KBM-7 (cell line): ENCODE results near the gene CNP.

Source experiments
- DNase-seq: peaks from one replicate; pipeline ENCODE4 v3.0.0-alpha.2; 2015
- in situ Hi-C: fragments of 300-500 bp; cut with MboI; formaldehyde crosslinking; loops from 2 replicates; pipeline ENCODE4 v1.14.3; 2020; ENCODE audit warnings: low sequenced_read_pairs, low pct_unique_long_range_greater_than_20kb, mixed read lengths

Gene CNP

DNA sequence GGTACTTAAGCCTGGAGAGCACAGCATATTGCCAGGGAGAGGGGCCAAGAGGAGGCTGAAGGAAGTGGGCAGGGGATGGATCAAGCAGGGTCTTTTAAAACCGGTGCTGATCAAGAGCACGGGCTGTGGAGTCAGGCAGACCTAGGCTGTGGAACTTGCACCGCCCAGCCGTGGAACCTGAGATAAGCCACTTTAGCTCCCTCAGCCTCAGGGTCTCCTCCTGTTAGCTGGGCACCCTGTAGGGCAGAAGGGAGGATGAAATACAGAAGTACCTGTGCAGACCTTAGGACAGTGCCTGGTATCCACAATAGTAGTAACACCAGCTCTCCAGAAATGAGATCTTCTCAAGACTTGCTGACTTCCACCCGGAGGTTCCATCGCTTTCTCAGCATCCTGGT lies 26.9 kb upstream of the CNP start:
- DNase-seq, result no peak
- in situ Hi-C loops, result no loop called here

- no peak for DNase-seq
- in situ Hi-C loops, result no loop called here
Measured at GRCh38 chr17:41941168-41941567, 25.4 kb upstream of the CNP start.

DNA sequence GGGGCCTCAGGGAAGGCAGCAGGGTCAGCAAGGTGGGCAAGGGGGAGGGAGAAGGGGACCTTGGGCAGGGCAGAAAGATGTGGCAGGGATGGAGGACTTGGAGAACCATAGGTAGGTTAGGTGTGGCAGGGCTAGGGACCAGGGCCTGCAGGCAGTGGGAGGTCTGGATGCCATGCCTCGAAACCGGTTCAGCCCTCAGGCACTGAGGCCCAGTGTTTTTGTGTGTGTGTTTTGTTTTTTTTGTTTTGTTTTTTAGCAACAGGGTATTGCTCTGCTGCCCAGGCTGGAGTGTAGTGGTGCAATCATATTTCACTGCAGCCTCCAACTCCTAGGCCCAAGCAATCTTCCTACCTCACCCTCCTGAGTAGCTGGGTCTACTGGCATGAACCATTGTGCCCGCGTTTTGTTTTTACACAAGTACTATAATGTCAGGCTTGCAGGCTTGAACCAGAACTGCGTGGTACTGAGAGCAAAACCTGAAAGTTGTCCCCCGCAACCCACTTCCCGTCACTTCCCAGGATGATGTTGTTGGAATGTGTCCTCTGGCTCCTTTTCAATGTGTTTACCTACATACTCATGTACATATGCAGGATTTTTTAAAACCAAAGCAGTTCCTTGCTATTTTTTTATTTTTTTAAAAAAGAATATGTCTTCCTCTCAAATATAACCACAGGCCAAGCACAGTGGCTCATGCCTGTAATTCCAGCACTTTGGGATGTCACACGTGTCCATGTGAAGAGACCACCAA lies 23.8 kb upstream of the CNP start:
- no peak for DNase-seq
- in situ Hi-C loops, result no loop called here

GRCh38 chr17:41943492-41943891 lies 23.1 kb upstream of the CNP start:
- in situ Hi-C loops, result no loop called here
- DNase-seq, result no peak

- DNase-seq, result no peak
- in situ Hi-C loops, result no loop called here
Measured at GRCh38 chr17:41944943-41945342, 21.7 kb upstream of the CNP start.

GRCh38 chr17:41948762-41949460 lies 17.7 kb upstream of the CNP start:
- in situ Hi-C loops, result no loop called here

GRCh38 chr17:41956522-41956921 lies 10.1 kb upstream of the CNP start:
- in situ Hi-C loops, result no loop called here
- DNase-seq, result no peak

More at GRCh38 chr17:41948762-41949460, 17.7 kb upstream of the CNP start:
- no peak for DNase-seq

DNA sequence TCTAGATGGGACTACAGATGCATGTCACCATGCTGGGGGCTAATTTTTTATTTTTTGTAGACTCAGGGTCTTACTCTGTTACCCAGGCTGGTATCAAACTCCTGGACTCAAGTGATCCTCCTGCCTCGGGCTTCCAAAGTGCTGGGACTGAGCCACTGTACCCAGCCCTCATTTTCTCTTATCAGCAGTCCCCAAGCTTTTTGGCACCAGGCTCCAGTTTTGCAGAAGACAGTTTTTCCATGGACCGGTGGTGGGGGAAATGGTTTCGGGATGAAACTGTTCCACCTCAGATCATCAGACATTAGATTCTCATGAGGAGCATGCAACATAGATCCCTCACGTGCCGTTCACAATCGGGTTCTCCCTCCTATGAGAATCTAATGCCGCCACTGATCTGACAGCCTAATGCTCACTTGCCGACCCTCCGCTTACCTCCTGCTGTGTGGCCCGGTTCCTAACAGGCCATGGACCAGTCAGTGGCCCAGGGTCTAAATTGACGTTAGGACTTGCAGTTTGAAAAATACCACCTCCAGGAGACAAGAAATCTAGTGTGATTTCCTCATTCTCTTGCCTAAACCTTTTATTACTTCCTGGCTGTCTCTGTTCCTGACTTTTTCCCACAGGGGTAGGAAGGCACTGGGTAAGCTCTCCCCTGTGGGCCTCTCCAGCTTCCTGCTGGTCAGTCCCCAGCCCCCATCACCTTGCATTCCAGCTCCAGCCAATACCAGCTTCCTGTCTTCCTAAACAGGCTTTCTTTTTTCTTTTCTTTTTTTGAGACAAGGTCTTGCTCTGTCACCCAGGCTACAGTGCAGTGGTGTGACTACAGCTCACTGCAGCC lies 9.3 kb upstream of the CNP start:
- DNase-seq, result peak; percentile 54
- in situ Hi-C loops, result no loop called here

DNA sequence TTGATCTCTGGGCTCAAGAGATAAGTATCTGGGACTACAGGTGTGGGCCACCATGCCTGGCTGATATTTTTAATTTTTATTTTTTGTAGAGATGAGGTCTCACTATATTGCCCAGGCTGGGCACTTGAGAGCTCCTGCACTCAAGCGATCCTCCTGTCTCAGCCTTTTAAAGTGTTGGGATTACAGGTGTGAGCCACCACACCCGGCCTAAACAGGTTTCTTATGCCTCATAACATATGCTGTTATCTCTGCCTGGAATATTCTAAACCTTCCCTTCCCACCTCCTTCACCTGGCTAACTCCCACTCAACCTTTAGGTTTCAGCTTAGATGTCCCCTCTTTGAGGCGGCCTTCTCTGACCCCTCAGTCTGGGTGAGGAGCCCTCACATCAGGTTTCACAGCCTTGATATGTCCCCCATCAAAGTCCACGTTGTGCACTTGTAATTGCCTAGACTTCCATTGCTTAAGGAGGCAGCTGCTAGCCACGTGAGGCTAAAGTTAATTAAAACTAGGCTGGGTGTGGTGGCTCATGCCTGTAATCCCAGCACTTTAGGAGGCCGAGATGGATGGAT lies 8.6 kb upstream of the CNP start:
- no peak for DNase-seq
- in situ Hi-C loops, result no loop called here

- in situ Hi-C loops, result no loop called here
- no peak for DNase-seq
Measured at GRCh38 chr17:41959030-41959335, 7.6 kb upstream of the CNP start.

DNA sequence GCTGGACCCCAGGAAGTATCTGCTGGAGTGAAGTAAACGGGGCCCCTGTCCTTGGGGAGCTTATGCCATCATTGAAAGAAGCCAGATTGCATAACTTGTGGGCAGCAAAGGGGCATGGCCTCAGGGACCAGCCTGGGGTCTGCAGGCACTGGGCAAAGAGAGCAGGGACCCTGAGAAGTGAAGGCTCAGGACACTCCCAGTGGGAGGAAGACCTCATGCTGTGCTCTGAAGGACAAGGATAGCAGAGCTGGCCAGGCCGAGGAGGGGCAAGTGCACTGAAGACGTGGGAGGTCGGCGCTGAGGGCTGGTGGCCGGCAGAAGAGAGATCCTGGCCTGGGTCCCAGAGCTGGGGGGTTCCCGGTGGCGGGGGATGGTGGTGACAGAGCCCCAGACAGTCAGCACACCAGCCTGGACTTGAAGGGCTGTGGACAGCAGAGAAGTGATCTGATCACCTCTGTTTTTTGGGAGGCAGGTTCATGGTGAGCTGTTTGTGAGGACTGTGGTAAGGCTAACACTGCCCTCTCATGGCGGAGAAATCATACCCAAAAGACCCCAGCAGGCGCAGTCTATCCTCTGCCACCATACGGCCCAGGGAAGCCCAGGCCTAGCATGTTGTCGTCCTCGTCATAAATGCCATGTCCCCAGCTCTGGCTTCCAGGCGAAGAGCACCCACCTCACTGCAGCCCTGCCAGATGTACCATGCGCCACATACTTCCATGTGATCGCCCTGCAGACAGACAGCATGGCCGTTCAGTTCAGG lies 7.1 kb upstream of the CNP start:
- in situ Hi-C loops, result no loop called here

GRCh38 chr17:41962111-41962510 lies 4.5 kb upstream of the CNP start:
- in situ Hi-C loops, result no loop called here

More for the DNA sequence above, 7.1 kb upstream of the CNP start:
- peak; percentile 91 for DNase-seq

GRCh38 chr17:41962768-41963434 lies 3.7 kb upstream of the CNP start:
- peak; percentile 79 for DNase-seq
- in situ Hi-C loops, result no loop called here

More at GRCh38 chr17:41962111-41962510, 4.5 kb upstream of the CNP start:
- no peak for DNase-seq

DNA sequence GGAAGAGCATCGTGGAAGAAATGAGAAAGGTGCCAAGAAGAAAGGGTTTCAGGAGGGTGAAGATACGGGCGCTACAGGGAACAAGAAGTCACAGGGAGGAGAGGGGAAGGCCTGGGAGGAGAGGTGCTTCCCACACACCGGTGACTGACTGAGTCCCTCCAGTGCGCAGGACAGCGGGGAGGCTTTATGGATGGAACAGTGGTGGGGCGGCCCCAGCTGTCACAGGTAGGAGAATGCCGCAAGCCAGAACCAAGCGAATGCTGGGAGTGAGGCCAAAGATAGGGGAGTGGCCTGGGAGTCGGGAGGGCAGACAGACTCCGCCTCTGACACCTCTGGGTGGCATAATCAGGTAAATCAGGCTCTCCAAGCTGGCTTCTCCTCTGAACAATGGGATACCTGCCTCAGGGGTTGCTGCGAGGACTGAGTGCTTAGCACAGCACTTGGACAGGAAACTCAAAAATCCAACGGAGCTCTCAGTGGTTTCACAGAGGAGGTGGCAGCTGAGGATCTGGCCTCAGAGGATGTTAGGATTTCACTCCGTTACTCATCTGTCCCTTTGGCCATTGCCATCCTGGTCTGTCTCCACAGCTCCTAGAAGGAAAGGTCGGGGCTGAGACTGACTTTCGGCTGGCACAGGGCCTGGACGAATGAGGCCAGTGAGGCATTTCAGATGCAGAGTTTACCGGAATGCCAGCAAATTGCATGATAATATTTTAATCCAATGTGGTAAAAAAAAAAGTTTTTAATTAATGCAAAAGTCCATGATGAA lies 717 bp upstream of the CNP start:
- peak; percentile 24 for DNase-seq
- in situ Hi-C loops, result no loop called here

GRCh38 chr17:41967141-41967920 lies 736 bp downstream of the CNP start:
- in situ Hi-C loops, result no loop called here

GRCh38 chr17:41967921-41968578 lies 1.5 kb downstream of the CNP start:
- in situ Hi-C loops, result no loop called here
- no peak for DNase-seq

More at GRCh38 chr17:41967141-41967920, 736 bp downstream of the CNP start:
- DNase-seq, result no peak

- DNase-seq, result no peak
- in situ Hi-C loops, result no loop called here
Measured at GRCh38 chr17:41968676-41969075, 2.1 kb downstream of the CNP start.
